H1 (cell line): Measurements from ENCODE around the gene SMURF2. TPM values are rescaled to one million over a fixed set of nuclear protein-coding genes. Genes with fewer than 3 reads are reported as not detected.
A peak's percentile ranks its signal among the peaks of the same experiment; 100 is the strongest.

Experiments used
- BCL11A ChIP-seq, 2 experiments: IDR thresholded peaks; one replicate each; pipeline ENCODE4 v1.6.1; 2011; ENCODE audit warnings: low read depth in 2 of 2, low read length in 2 of 2, mild to moderate bottlenecking in 2 of 2
- BRCA1 ChIP-seq: IDR thresholded peaks from 2 replicates; pipeline ENCODE4 v1.6.1; 2012; ENCODE audit warnings: low read depth, low read length, improper control_type of control experiment
- CHD7 ChIP-seq: fragments of 300-600 bp; sonication (generic); IDR thresholded peaks from 2 replicates; pipeline ENCODE4 v1.7.1; 2012; ENCODE audit warnings: low read length, moderate library complexity, mild to moderate bottlenecking, inconsistent platforms; ENCODE audit not compliant: insufficient replicate concordance
- CREB1 ChIP-seq: IDR thresholded peaks from 2 replicates; pipeline ENCODE4 v1.6.1; 2012; ENCODE audit warnings: inconsistent platforms
- E2F6 ChIP-seq: IDR thresholded peaks from 2 replicates; pipeline ENCODE4 v1.6.1; 2012; ENCODE audit warnings: inconsistent platforms
- EGR1 ChIP-seq: IDR thresholded peaks from 2 replicates; pipeline ENCODE4 v1.6.1; 2011; ENCODE audit warnings: low read depth, low read length, borderline replicate concordance
- JUN ChIP-seq: IDR thresholded peaks from 2 replicates; pipeline ENCODE4 v1.6.1; 2011; ENCODE audit warnings: low read depth, mild to moderate bottlenecking, improper control_type of control experiment, low read length
- RAD21 ChIP-seq, 2 experiments: IDR thresholded peaks in 1 of 2; conservative IDR thresholded peaks in 1 of 2; 2 replicates each; pipeline ENCODE4 v1.6.1; 2011; ENCODE audit warnings: low read depth in 2 of 2, low read length in 2 of 2, improper control_type of control experiment in 1 of 2, inconsistent platforms in 1 of 2, mild to moderate bottlenecking in 1 of 2, moderate library complexity in 1 of 2
- SP4 ChIP-seq: IDR thresholded peaks from 2 replicates; pipeline ENCODE4 v1.6.1; 2012; ENCODE audit warnings: low read length, inconsistent platforms
- TBP ChIP-seq: IDR thresholded peaks from 2 replicates; pipeline ENCODE4 v1.6.1; 2011; ENCODE audit warnings: low read depth, low read length, improper control_type of control experiment
- polyA plus RNA-seq, 7 experiments: library from polyadenylated mRNA; depleted of rRNA in 3 of 7; stranded (reverse) in 5 of 7; unstranded in 2 of 7; fragments of >200 nt in 5 of 7; fragments of 200-250 nt in 2 of 7; gene quantifications; 1 replicate in 5 of 7; 2 replicates in 1 of 7; 4 replicates in 1 of 7; pipeline versions ENCODE4 v1.2.1 to v1.2.3, GENCODE V29; 2011 to 2013; ENCODE audit warnings: missing spikeins in 2 of 7, mixed read lengths in 2 of 7
- total RNA-seq: library from RNA; stranded (reverse); fragmentation: NEBNext Ultra II Directional; extraction: Animal tissue kit (Norgen Biotek cat#: 25700); gene quantifications from 2 replicates; pipeline ENCODE4 v1.2.1, GENCODE V29; 2021

Gene SMURF2
- total and polyA plus RNA-seq, 2 of the 8 experiments (the other 6 are each of a cell fraction or from before 2014, with no cell fraction given) = 7.2 to 29.2 TPM

- TF ChIP-seq CHD7 (no peak), E2F6 (peak; percentile 36; the same call in 1 of the 2 replicates), EGR1 (no peak), JUN (no peak), SP4 (no peak), BRCA1 (no peak), RAD21 (IDR thresholded peaks at IDR 0.05 in 1 of 2, conservative IDR thresholded peaks at IDR 0.05 in 1 of 2; ENCODE audit: low read depth in 2 of 2, low read length in 2 of 2) (peak; percentile 38 to 41; a peak in 3 of 4 replicates), TBP (peak; percentile 38; the same call in 1 of the 2 replicates), BCL11A (IDR thresholded peaks at IDR 0.05; ENCODE audit: low read depth in 2 of 2, low read length in 2 of 2) (no peak), CREB1 (peak; percentile 21)
Measured at GRCh38 chr17:64496786-64497564, 165.1 kb downstream of the SMURF2 start, which contains the start of gene POLG2 (continued).
